Measurements from ENCODE around the gene ABCC6. TPM values are rescaled to one million over a fixed set of nuclear protein-coding genes. Genes with fewer than 3 reads are reported as not detected.
"Not testable (repeated sequence)": the region's sequence is repeated elsewhere in the genome, so short reads cannot be mapped to it uniquely, and the experiment has no call there.

The ABCC6 gene
- total RNA-seq, 1 experiment from 2014 or later, result 0.62 TPM

DNA sequence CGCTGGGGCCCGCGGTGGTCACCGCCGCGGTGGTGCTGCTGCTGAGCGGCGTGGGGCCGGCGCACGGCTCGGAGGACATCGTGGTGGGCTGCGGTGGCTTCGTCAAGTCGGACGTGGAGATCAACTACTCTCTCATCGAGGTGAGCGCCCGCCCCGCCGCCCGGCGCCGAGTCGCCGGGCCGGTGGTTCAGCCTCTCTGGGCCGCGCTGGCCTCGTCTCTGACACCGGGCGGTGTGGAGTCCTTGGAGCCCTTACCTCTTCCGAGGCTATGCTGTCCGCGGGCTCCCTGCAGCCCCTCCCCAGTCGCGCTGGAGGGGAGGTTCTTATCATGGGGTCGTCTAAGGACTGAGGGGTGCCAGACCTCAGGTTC, 9.4 kb upstream of the ABCC6 start:
- DNase-seq (ENCODE audit: extremely low read depth, low read depth), result not testable (repeated sequence)

DNA sequence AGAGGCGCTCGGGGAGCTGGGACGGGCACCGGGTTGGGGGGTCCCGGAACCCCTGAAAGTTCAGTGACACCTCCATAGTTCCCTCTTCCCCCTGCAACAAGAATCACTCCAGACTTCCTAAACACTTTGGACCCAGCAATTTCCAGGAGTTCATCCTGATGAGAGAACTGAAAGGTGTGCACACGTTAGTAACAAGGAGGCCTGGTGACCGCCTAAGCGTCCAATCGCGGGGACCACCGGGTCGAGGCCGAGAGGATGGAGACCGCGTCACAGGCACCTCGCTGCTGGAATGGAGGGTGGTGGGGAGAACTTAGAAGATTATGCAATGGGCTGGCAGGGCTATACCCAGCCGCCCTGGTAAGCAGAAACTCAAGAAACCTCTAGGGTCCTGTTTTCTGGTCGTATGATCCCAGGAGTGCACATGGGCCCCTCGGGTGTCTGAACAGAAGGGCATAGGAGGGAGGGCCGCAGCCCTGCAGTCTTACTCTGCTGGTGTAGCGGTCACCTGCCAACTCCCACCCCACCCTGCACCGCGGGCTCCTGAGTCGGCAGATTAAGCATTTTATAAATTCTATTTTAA, 458 bp upstream of the ABCC6 start:
- DNase-seq (ENCODE audit: extremely low read depth, low read depth), result not testable (repeated sequence)

DNA sequence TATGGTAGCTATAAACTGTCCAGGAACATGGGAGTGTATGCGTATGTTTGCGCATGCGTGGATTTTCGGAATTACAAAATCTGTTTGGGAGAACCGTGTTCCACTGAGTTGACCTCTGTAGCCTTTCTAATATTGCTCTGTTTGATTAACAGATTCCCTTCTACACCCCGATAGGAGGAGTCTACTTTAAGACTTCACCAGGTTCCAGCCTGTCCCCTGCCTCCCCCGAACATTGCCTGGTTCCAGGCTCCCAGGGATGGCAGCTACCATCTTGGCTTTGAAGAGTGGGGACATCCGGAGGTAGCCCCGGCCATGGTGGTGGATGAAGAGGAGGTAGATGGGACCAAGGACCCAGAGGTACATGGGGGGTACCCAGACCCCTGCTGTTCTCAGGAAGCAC, 1.9 kb downstream of the ABCC6 start:
- not testable (repeated sequence) for DNase-seq (ENCODE audit: extremely low read depth, low read depth)

DNA sequence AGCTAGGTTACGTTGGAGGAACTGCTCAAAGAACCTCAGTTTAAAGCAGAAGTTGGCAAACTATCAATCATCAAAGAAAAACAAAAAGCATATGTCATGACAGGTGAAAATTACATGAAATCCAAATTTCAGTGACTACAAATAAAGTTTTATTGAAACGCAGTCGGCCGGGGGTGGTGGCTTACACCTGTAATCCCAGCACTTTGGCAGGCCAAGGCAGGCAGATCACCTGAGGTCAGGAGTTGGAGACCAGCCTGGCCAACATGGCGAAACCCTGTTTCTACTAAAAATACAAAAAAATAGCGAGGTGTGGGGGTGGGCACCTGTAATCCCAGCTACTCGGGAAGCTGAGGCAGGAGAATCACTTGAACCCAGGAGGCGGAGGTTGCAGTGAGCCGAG, 2.8 kb downstream of the ABCC6 start:
- not testable (repeated sequence) for DNase-seq (ENCODE audit: extremely low read depth, low read depth)

- DNase-seq (ENCODE audit: extremely low read depth, low read depth), result not testable (repeated sequence)
Observed at GRCh38 chr16:16218787-16219186, 4.5 kb downstream of the ABCC6 start.

GRCh38 chr16:16218349-16218748, 4.9 kb downstream of the ABCC6 start:
- DNase-seq (ENCODE audit: extremely low read depth, low read depth), result not testable (repeated sequence)

GRCh38 chr16:16213863-16214293, 9.4 kb downstream of the ABCC6 start:
- DNase-seq (ENCODE audit: extremely low read depth, low read depth), result peak; percentile 61

- not testable (repeated sequence) for DNase-seq (ENCODE audit: extremely low read depth, low read depth)
Observed at GRCh38 chr16:16211404-16211803, 11.9 kb downstream of the ABCC6 start.

- DNase-seq (ENCODE audit: extremely low read depth, low read depth), result not testable (repeated sequence)
Observed at GRCh38 chr16:16208461-16208860, 14.8 kb downstream of the ABCC6 start.

GRCh38 chr16:16207787-16208334, 15.4 kb downstream of the ABCC6 start:
- not testable (repeated sequence) for DNase-seq (ENCODE audit: extremely low read depth, low read depth)

GRCh38 chr16:16207097-16207786, 16.1 kb downstream of the ABCC6 start:
- not testable (repeated sequence) for DNase-seq (ENCODE audit: extremely low read depth, low read depth)

DNA sequence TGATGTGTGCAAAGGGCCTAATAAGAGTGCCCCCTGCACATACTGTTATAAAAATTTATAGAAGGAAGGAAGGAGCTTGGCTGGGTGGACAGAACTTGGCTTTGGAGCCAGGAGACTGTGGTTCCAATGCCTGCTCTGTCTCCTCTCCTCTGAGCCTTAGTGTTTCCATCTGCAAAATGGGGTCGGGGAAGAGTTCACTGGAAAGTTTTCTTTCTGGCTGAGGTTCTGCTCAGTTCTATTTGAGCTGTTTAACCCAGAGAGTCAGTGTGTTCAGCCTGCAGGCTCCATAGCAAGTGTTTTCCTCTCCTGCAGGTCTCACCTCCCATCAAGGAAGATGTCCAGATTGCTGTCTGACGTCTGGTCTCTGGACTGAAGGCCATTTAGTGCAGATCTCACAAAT, 17.4 kb downstream of the ABCC6 start:
- not testable (repeated sequence) for DNase-seq (ENCODE audit: extremely low read depth, low read depth)

DNA sequence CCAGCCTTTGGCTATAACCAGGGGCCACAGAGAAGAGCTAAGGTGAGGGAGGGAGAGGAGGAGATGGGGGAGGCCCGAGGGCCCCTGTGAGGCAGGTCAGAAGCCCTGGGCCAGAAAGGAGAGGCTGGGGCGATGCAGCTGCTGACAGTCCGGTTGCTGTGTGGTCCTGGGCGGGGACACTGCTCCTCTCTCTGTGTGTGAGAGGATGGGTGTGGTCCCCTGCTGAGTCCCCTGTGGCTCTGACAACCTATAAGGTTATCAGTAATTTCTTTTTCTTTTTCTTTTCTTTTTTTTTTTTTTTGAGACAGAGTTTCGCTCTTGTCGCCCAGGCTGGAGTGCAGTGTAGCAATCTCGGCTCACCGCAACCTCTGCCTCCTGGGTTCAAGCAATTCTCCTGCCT, 18.7 kb downstream of the ABCC6 start:
- not testable (repeated sequence) for DNase-seq (ENCODE audit: extremely low read depth, low read depth)

GRCh38 chr16:16203494-16203893, 19.8 kb downstream of the ABCC6 start:
- not testable (repeated sequence) for DNase-seq (ENCODE audit: extremely low read depth, low read depth)

- DNase-seq (ENCODE audit: extremely low read depth, low read depth), result peak; percentile 61
Observed at GRCh38 chr16:16202400-16203143, 20.7 kb downstream of the ABCC6 start.

DNA sequence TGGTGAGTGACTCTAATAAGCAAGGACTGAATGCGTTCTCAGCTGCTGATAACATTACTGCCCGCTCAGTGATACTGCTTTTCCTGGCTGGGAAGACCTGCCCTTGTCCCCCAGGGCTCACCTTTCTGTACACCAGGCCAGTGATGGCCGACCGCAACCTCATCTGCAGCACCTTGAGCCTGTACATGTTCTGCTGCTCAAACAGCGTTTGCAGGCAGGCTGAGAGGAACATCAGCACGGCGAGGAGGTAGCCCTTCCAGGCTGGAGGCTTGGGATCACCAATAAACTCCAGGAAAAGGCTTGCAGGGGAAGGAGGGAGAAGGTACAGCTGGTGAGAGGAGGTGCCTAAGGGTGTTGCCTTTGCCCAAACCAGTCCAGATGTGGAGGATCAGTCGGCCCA, 21.4 kb downstream of the ABCC6 start:
- DNase-seq (ENCODE audit: extremely low read depth, low read depth), result not testable (repeated sequence)

GRCh38 chr16:16200391-16200790, 22.9 kb downstream of the ABCC6 start:
- DNase-seq (ENCODE audit: extremely low read depth, low read depth), result not testable (repeated sequence)

DNA sequence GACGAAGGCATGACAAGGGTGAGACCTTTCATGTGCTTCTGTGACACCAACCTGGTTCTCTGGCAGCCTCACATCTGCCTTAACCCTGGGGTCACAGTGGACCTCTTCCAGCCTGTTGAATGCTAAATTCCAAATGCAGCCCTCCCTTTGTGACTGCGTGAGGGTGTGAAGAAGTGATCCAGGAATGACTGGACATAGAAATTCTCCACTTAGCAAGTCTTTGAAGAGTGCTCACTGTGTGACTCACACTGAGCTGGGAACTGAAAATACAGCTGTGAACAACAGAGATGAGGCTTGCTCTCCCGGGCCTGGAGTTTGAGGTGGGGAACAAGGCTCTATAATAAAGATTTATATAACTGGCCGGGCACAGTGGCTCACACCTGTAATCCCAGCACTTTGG, 23.9 kb downstream of the ABCC6 start:
- not testable (repeated sequence) for DNase-seq (ENCODE audit: extremely low read depth, low read depth)

DNA sequence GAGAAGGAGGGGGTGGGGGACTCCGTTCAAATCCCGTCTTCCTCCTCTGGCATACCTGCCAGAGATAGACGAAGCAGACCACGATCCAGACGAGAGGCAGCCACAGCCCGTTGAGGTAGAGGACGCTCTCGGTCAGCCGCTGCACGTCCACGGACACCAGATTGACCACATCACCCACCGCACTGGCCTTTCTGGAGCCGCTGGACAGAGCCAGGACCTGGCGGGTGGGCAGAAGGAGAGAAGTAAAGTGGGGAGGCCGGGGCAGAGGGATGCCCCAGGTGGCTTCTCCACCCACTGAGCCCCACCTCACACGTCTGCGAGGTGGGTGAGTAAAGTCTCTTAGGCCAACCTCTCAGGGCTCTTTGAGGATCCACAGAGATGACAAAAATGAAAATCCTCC, 25.3 kb downstream of the ABCC6 start:
- DNase-seq (ENCODE audit: extremely low read depth, low read depth), result no peak

GRCh38 chr16:16197331-16197730, 26.0 kb downstream of the ABCC6 start:
- DNase-seq (ENCODE audit: extremely low read depth, low read depth), result no peak

DNA sequence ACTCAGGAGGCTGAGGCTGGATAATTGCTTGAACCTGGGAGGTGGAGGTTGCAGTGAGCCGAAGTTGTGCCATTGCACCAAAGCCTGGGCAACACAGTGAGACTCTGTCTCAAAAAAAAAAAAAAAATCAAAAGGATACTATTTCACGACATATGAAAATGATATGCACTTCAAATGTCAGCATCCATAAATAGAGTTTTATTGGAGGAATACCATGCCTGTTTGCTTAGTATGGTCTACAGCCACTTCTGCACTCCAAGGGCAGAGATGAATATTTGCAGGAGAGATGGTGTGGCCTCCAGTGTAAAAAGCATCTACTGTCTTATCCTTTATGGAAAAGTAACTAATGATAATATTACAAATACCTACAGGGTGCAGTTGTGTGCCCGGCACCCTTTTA, 27.2 kb downstream of the ABCC6 start:
- no peak for DNase-seq (ENCODE audit: extremely low read depth, low read depth)
